ENCODE data around the gene RENBP.
"Not testable (repeated sequence)": the region's sequence is repeated elsewhere in the genome, so short reads cannot be mapped to it uniquely, and the experiment has no call there.

RENBP gene

GRCh38 chrX:153984351-153985178 lies 40.1 kb upstream of the RENBP start:
- H3K4me3 ChIP-seq (ENCODE audit: low read depth, low read length) = no peak overlapping the region
- no peak for TF ChIP-seq CTCF (IDR thresholded peaks at IDR 0.05; ENCODE audit: low read depth, low read length)

DNA sequence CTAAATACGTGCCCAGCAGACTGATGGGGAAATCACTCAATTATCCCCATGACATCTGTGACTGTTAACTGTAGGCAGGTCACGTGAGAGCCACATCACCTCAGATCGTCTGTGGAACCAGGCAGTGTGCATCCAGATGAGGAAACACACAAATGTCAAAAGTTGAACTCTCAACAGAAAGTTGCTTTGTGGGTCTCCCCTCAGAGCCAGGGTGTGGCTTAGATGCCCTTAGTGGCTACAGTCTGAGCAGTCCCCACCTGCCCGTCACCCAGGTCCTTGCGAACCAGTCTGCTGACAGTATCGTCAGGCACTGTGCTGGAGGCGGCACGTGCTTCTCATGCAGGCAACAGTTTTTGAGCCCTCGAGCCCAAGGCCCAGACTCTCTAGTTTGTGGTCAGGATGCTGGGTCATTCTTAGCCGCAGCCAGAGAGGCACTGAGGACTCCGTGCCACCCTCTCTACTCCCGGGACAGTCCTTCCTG lies 38.9 kb upstream of the RENBP start:
- no peak for TF ChIP-seq CTCF (IDR thresholded peaks at IDR 0.05; ENCODE audit: low read depth, low read length)

DNA sequence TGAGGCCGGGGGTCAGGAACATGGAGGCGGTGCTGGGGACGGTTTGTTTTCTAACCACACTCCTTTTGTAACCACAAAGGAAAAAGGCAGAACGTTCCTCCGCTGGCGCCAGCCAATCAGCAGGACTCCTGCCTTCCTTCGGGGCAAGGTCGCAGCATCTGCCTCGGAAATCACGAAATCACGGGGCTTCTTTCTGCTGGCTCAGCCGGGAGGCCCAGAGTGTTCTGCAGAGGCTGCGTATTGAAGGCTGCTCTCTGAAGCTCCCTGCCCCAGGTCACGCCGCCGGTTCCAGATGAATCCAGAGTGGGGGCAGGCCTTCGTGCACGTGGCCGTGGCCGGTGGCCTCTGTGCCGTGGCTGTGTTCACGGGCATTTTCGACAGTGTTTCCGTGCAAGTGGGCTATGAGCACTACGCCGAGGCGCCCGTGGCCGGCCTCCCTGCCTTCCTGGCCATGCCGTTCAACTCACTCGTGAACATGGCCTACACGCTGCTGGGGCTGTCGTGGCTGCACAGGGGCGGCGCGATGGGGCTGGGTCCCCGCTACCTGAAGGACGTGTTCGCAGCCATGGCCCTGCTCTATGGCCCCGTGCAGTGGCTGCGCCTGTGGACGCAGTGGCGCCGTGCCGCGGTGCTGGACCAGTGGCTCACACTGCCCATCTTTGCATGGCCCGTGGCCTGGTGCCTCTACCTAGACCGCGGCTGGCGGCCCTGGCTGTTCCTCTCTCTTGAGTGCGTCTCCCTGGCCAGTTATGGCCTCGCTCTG lies 37.5 kb upstream of the RENBP start:
- H3K4me3 ChIP-seq (ENCODE audit: low read depth, low read length) = no peak overlapping the region
- no peak for TF ChIP-seq CTCF (IDR thresholded peaks at IDR 0.05; ENCODE audit: low read depth, low read length)

More for the DNA sequence above, 38.9 kb upstream of the RENBP start:
- H3K4me3 ChIP-seq (ENCODE audit: low read depth, low read length) = no peak overlapping the region

DNA sequence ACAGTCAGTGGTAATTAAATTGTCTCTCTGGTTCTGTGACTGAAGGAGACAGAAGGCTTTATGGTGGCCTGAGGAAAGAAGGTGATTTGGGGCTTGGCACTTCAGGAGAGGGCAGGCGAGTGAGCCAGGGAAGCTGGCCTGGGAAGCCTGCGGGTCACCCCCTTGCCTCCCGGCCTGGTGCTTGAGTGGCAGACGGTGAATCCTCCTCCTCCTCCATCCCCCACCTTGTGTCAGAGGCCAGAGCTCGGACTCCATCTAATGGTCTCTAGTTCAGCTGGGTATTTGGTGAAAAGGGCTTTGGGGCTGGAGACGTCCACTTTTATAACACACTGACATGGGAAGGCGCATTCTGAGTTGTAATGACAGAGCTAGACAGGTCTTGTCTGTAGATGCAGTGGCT lies 36.8 kb upstream of the RENBP start:
- no peak for TF ChIP-seq CTCF (IDR thresholded peaks at IDR 0.05; ENCODE audit: low read depth, low read length)
- H3K4me3 ChIP-seq (ENCODE audit: low read depth, low read length) = no peak overlapping the region

DNA sequence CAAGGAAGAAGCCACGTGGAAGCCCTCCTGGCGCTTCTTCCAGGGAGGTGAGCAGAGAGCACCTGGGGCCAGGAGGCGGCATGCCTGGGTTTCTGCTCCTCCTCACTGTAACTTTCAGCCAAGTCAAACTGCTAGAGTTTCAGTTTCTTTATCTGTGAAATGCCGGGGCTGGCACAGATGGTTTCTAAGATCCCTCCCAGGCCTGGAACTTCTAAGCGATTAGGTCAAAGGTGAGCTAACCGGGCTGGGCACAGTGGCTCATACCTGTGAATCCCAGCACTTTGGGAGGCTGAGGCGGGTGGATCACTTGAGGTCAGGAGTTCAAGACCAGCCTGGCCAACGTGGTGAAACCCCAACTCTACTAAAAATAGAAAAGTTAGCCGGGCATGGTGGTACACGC lies 36.0 kb upstream of the RENBP start:
- not testable (repeated sequence) for H3K4me3 ChIP-seq (ENCODE audit: low read depth, low read length)

DNA sequence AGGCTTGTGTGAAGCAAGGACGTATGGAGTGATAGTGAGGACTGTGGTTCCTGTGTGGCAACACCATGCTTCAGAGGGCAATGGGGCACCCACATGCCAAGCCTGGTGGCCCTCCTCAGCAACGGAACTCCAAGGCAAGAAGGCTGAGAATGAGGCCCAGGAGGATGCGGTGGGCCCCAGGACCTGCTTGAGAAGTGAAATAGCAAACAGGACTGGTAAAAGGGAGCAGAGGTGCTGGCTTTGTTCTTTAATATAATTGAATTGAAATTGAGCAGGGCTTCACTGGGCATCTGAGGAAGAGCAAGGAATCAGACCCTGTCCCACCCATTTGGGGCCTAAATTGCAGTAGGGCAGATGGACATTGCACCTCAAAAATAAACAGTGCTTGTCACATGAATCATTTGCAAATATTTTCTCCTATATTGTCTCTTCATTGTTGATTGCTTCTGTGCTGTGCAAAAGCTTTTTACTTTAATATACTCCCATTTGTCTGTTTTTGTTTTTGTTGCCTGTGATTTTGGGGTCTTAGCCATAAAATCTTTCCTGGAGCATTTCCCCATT lies 30.4 kb upstream of the RENBP start:
- no peak for TF ChIP-seq CTCF (IDR thresholded peaks at IDR 0.05; ENCODE audit: low read depth, low read length)
- no peak overlapping the region for H3K4me3 ChIP-seq (ENCODE audit: low read depth, low read length)

DNA sequence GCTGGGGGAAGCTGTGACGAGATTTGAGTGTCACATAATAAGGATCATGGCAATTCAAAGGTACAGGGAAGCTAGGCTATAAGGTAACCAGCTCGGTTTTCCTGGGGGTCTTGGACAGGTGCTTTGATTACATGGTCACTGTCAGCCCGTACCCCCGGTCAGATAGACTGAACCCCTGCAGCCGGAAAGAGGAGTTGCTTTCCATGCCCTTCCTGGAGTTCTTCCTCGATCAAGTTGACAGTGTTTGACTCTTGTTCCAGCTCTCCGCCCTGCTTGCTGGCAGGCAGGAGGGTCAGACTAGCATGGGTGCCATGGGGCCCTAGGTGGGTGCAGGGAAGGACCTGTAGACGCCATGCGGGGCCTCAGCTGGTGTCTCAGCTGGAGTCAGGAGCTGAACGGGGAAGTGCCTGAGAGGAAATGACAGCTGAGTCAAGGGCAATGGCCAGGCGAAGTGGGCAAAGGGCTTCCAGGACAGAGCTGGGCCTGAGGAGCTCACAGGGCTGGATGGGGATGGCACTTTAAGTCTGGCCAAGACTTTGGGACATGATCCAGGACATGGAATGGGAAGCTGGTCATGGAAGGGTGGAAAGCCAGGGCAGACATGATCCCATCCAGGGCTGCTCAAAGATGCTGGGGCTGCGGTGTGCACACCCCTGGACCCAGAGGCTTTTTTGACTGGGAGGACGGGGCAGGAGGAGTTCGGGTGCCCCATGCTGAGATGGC lies 29.7 kb upstream of the RENBP start:
- H3K4me3 ChIP-seq (ENCODE audit: low read depth, low read length) = no peak overlapping the region
- no peak for TF ChIP-seq CTCF (IDR thresholded peaks at IDR 0.05; ENCODE audit: low read depth, low read length)

Data from WI38 (cell line).